CD4-positive, alpha-beta T cell treated with Interleukin-15 for 4 hours (primary cell): ENCODE results near the gene FILIP1L.

Experiments used
- DNase-seq: peaks from one replicate; pipeline ENCODE4 v3.0.0-alpha.2; 2020; ENCODE audit warnings: low spot score

Gene FILIP1L

DNA sequence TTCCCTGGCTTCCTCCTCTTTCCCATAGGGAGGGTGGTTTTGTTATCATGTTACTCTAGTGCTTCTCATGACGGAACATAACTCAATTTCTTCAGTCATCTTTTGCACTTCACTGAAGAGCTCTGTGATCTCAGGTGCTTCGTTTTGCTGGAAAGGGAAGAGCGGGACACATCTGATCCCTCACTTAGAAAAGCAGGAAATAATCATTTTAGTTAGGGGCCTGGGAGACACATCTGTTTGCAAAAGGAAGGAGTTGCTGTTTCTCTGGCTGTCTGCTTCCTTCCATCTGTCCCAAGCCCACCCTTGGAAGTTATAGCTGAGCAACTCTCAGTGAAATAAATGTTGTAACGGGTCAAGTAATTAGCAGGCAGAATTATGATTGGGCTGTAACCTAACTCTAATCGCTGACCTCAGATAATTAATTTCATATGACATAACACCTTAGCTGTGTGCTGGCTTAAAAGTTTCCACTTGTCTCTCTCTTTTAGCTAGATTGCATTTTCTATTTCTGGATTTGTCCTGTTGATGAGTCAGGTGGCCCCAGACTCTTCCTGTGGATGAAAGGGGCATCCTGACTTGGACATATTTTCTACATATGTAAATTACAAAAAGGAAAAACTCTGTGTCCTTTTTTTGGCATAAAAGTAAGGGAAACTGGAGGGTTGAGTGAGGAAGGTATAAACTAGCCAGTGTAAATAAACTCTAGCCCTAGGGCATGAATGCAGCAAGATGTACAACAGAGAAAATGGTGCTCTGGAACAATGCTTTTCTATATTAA lies 11.0 kb upstream of the FILIP1L start:
- no peak for DNase-seq

DNA sequence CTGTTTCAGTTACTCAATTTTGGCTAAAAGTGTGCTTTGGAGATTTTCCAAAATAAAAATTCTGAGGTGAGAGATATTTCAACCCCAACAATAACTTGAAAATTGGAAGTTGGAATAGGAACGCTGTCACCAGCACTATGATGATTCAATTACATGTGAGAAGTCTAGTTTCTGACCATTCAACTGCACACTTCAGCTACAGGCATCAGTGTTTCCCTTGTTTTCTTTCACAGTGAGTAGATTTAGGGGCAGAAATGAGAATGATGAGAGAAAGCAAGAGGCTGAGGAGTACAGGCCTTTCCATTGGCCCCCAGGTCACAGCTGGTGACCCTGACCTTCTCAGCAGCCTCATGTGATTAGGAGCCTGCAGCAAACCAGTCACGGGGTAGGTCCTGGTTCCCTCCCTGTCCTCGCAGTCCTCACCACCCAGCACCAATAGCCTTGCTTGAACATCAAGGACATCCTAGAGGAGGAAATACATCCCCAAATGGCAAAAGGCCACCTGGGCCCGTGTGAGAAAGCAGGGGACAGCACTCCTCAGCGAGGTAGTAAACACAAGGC lies 10.0 kb upstream of the FILIP1L start:
- DNase-seq: no peak

DNA sequence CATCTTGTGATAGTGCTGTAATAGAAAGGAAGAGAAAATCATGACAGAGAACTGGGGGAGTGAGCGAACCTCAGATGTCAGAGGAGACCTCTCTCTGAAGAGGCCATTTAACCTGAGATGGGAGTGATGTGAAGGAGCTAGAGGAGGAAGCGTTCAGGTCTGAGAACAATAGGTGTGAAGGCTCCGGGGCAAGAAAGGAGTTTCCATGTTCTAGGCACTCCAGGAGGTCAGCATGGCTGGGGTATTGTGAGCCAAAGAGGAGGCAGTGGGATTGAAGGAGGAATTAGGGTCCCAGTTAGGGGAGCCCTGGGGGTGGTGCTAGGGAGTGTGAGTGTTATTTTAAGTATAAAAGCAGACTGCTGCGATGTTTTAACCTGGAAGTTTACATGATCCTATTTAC lies 8.8 kb upstream of the FILIP1L start:
- DNase-seq: no peak

DNA sequence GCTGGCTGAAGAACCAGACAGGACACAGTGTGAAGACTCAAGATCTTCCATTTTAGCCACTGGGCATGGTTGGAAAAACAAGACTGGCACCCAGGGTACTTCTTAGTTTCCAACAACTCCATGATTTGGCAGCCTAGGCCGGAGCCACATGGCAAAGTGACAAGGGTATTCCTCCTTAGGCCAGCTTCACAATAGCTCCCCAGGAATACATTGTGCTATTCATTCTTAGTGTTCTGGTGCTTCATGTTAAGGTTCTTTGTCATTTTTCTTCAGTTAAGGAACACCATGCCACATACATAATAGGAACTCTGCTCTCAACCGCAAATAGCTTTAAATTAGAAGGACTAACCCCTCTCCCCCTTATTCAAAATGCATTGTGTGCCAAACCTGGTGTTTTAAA lies 8.0 kb upstream of the FILIP1L start:
- DNase-seq: no peak

DNA sequence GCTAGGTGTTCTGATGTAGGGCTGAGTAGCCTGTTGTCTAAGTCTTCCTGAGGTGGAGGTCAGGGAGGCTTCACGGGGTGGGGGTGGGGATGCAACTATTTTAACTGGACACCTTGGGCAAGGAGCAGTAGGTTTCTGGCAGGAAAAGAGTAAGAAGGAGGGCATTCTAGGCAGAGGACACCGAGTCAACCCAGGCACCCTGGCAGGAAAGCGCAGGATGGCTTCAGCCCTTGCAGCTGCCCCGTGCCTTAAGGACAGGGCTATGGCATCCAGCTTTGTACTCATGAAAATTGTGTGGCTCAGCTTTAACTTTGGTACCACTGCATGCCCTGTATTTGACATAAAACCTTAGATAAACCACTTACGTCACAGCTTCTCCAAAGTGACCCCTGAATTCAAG lies 6.4 kb upstream of the FILIP1L start:
- DNase-seq: no peak

DNA sequence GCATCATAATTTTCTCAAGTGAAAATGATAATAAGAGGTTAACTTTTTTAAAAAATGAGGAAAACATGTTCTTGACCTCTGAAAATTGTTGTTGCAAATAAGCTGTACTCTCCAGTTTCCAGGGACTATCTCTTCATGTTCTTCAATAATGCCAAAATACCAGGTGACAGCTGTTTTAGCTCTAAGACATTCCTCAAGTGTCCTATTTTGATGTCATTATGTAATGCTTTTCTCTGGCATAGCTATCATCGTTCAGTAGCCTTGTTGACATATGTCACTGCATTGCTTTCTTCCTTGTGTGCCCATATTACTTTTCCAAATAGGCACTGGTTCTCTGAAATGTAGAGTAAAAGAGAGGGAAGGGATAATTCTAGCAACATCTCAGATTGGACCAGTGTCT lies 5.7 kb upstream of the FILIP1L start:
- DNase-seq: no peak

DNA sequence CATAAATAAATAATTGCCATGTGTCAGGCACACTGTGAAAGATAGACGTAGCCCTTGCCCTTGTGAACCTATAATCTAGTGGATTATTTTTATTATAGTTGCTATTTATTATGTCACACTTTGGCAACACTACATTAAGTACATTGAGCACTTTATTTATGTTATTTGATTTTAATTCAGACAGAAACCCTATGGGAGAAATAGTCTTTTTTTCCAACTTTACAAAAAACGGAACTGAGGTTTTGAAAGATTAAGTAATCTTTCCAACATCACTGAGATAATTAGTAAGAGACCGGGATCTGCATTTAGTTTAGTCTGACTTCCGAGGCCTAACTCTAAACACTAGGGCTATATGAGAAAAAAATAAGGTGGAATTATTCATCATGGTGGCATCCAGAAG lies 2.8 kb upstream of the FILIP1L start:
- no peak for DNase-seq

DNA sequence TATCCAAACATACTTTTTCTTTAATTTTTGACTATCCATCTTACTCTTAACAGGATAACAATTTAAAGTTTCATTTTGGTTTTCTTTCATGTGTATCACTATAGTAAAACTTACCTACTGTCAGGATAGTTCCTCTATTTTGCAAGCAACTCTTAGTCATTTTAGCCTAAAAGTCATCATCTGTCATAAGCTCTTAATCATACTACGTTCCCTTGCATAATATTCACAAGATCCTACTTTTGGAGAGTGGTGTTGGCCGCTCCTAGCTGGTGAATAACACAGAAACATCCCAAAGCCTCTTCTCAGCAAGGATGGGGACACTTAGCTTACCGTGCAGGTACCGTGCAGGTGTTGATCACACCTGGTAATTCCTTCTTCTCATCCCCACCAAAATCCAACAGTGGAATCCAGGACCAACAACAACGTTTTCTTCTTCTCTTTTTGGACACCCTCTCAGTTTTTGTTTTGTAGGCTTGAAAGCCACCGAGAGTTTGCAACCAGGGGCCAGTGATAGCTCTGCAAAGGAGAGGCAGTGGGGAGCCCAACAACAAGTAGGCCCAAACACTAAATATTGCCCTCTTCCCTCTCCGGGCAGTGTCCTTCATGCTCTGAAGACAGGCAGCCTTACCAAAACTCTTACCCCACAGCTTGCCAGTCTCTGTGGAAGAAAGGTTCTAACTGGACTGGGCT lies 433 bp downstream of the FILIP1L start:
- no peak for DNase-seq

DNA sequence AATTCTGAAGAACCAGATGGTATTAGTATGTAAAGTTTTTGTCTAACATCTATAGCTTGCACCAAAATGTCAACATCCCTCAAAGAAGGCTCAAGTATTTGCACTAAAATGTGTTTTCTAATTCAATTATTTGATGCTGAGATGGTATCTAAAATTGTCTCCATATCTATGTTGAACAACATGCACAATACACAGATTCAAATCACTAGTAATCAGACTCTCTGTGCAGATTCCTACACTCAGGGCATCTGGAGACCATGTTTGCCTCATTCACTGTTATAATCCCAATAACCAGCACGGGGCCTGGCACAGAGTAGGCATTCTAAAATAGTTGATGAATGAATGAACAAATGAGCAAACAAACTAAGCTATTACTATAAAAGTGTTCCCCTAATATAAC lies 2.6 kb downstream of the FILIP1L start:
- DNase-seq: no peak

DNA sequence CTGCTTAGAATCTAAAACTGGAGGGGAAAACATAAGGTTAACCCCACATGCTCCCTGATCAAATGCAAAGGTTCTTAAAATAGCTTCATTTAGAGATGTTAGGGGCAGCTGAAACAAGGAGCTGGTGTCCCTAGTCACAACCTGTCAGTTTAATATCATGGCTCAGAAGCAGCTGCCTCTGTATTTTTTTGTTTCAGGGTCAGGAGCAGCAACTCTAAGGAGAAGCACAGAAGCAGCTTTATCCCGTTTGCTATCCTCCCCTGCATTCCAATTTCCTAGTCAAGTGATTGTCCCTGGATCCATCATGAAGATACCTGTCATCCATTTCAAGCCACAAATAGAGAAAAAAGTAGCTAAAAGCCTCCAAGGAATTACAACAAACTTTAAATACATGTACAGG lies 4.1 kb downstream of the FILIP1L start:
- no peak for DNase-seq

DNA sequence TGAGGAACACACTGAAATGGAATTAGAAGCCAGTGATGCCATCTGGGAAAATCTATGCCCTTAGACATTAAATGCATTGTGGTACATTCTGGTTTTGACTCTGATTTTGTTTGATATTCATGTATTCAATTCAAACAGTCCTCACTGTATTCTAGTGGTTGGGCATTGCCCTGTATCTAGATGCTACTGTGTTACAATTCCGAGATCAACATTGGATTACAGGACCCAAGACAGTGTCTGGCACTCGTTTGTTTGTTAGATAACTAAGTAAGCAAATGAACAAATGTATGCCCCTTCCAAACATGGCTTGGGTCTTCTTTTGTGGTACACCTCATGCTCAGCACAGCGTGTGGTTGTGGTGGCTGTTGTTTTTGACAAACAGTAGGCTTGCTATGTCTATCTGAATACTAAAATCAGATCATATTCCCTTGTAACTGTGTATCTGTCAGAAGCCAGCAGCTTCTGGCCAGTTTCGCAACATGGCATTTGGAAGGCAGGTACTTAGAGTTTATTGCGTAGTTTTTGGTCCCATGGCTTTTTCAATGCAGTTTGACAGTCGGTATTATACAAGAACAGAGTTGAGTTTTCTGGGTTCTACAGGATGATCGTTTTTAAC lies 5.7 kb downstream of the FILIP1L start:
- DNase-seq: no peak

DNA sequence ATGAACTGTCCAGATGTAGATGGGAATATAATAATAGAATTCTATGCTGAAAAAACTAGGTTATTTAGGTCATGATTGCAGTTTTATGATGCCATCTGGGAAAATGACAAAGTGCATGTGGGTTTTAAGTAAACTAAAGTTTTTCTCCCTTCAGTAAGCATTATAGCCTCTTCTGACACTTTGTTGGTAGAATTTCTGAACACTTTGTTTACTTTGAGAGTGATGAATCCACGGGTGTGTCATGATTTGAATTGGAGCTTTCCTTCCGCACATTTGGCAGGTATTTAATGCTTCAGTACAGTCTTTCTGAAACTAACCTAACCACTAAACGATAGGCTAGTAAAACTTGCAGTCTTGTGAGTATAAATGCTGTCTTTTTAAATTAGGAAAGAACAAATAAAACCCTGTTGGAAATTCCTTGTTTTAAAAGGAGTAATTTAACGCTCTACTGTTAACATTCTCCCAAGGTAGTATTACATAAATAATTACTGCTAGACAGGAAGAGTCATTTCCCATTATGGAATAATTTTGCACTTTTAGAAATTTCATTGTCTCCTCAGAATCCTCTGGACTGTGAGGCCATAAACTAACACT lies 7.0 kb downstream of the FILIP1L start:
- no peak for DNase-seq

DNA sequence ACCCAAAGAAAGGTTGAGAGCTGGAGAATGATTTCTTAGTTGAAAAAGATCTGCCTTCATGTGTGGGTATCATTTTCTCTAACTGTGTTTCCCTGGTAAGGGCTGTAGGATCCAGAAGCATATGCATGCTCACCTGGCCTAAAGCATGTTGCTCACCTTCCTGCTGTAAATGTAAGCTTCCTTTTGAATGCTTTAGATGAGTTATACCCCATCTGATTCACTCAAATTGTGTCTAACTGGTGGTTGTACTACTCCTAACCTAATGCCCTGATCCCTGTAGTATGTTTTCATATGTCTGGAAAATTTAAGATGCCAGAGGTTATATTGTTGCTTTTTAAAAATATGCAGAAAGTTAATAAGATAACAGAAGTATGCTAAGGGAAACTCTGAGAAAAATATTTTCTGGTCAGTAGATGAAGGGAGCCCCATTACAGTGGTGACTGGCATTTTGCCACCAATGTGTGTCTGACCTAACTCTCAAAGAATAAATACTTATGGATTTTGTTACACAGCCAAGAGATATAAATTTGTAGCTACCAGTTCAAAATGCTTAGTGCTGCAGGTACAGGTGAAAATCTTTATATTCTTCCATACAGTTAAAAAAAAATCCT lies 7.7 kb downstream of the FILIP1L start:
- no peak for DNase-seq

DNA sequence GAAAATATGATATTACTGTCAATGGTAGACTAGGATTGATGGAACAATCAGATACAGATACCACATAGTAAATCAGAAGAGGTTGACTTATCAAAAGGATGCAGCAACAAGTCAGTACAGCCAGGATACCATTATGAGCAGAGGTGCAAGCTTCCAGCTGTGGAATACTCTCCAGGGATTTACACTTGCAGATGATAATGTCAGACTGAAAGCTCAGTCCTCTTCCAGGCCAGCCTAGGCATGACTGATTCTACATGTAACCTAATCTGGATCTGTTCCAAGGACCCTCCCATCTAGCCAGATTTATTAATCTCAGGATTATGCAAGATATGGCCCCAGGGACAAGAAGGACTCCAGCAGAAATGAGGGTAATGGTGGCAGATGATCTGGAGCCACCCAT lies 8.2 kb downstream of the FILIP1L start:
- DNase-seq: no peak

DNA sequence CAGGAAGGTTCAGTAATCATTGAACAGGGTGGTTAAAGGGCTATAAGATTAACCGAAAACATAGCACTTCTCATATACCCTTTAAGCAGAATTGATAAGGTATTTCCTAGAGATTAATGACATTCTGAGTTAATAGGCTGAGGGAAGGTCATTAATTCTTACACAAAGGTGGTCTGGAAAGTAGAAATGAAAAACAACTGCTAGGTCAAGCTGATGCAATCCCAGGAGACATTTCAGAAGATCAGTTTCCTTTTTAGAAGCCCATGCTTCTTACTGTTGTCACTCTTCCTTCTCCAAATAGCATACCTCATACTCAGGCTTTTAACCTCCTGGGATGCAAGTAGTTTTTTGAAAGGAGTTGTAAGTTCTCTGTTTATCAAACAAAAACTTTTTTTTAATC lies 8.8 kb downstream of the FILIP1L start:
- no peak for DNase-seq

DNA sequence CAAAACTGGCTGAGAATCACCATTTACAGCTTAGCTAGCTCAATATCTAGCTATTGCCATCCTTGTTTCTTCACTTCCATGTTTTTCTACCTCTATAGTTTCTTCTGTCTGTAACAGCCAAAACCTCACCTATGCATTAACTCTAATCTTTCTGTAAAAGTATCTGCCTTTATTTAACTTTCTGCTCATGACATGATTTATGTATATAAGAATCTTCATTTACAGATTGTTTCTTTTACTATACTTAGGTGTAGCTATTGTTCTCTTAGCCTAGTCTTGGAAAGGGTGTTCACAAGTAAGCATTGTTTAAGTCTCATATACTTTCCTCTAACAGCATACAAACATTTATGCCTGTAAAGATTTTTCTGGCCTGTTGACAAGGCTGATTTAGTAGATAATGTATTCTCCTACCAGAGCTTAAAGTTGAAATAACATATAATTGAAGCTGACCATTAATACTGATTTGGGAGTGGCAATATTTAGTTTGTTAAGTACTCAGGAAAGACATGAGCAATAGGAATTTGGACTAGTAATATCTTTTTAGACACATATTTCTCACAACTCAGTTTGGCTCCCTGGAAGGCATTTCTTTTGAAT lies 9.4 kb downstream of the FILIP1L start:
- no peak for DNase-seq

DNA sequence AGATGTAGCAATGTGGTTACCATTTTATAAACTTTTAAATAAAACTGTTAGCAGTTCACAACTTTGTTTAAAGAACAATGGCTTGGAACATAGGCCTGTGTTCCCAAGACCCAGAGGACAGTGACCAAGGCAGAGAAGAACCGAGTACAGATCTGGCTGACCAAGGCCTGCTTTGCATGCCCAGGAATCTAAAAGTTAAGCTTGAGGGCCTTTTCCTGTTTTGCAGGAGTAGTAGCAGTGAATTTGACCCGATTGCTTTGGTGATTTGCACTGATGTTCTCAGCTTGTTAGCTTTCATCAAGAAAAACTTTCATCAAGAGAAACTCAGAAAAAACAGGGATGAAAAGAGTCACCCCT lies 9.9 kb downstream of the FILIP1L start:
- DNase-seq: no peak

DNA sequence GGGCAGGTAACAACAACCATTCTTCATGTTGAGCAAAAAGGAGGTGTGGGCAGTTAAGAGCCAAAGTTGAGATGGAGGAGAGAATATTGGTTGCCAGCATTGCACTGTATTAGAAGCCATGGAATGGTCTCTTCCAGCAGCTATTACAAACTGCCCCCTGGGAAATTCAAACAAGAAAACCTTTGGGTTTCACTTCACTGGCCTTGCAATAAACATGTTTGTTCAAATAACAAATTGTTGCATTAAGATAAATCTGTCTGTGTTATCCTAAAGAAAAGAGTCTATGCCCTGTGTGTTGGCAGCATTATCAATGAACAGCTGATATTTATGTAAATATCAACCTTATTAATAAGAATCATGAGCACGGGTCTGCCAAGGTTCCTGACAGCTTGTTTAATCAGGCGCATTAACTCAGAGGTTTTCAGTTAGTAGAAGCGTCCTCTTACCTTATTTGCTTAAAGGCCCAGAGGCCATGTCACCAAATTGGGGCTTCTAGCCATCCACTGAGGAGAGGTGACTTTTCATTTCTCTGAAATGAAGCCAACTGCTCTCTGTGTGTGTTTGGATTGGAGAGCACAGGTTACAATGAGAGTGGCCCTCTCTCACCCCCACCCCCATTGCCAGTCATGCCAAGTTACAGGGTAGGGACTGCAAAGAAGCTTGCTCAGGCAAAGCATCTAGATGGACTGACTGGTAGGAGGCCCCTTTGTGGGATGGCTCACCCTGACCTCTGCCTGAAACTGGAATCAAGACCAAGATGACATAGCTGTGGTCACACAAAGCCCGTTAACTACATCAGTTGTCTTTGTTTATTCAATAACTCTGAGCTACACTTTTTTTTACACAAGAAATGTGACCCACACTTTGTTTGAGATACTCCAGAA lies 10.5 kb downstream of the FILIP1L start:
- no peak for DNase-seq

DNA sequence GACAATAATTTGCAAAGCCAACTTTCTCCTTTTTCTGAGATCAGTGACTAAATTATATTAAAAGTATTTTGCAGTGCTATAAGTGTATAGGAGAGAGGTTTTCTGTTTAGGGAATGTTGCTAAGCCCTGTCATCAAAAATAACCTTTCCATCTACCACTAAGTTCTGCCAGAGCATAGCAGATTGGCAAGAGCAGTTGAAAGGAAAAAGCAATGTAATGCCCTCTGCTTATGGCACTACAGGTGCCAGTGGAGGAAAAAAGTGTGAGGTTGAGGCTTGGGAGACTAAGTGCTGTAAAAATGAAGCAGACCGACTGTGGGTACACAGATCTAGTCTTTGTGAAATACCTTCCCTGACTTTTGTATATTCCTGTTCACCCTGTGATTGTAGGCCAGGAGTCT lies 11.5 kb downstream of the FILIP1L start:
- DNase-seq: no peak

DNA sequence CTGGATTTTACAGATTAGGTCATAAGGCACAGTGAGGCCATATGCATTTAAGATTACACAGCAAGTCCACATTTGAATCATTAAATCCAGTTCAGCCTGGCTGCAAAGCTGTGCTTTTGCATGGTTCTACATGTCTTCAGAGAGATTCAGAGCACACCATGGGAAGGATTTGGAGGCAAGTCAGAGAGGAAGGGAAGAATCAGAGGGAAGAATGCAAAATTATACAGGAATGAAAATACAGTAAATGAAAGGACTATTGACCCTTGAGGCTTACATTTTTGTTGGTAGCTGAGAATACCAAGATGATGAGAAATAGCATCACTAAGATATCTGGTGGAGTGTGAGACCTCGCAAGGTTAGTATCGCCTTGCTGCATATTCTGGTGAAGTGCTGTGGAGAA lies 13.9 kb downstream of the FILIP1L start:
- no peak for DNase-seq

DNA sequence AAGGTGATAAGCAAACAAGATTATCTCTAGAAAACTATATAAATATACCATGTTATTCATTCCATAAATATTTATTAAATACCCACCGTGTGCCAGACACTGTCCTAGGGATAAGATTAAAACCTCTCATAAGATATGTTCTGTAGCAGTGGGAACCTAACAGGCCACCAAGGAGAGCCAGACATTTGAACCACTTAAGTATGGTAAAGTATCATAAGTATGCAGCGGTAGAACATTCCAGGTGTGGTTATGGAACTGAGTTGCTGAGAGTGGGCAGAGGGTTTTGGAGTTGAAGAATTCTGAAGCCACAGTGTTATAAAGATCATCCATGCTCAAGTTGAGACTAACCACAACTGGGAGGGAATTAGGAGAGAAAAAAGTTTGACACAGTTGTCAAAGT lies 14.7 kb downstream of the FILIP1L start:
- no peak for DNase-seq
